Mesothelial cell of epicardium (in vitro differentiated cells): Measurements from ENCODE around the gene FAM24B. TPM values are rescaled to one million over a fixed set of nuclear protein-coding genes. Genes with fewer than 3 reads are reported as not detected.

Experiments used
- DNase-seq, 2 experiments: peaks; one replicate each; pipeline ENCODE4 v3.0.0; 2021; ENCODE audit warnings: low spot score in 2 of 2; ENCODE audit not compliant: unreplicated experiment in 2 of 2
- H3K27ac Mint-ChIP-seq: 2 replicates; pipeline ENCODE4 v1.8.0; 2021; ENCODE audit warnings: mixed read lengths
- H3K27me3 Mint-ChIP-seq: 2 replicates; pipeline ENCODE4 v1.8.0; 2021; ENCODE audit warnings: low read depth, mixed read lengths
- H3K36me3 Mint-ChIP-seq: 2 replicates; pipeline ENCODE4 v1.8.0; 2021; ENCODE audit warnings: mixed read lengths
- H3K4me1 Mint-ChIP-seq: 2 replicates; pipeline ENCODE4 v1.8.0; 2021; ENCODE audit warnings: mixed read lengths
- H3K4me3 Mint-ChIP-seq: 2 replicates; pipeline ENCODE4 v1.8.0; 2021; ENCODE audit warnings: mild to moderate bottlenecking, moderate library complexity, mixed read lengths
- H3K9me3 Mint-ChIP-seq: 2 replicates; pipeline ENCODE4 v1.8.0; 2021; ENCODE audit warnings: mixed read lengths
- CTCF ChIP-seq: fragments of 200-600 bp; sonication (generic); IDR thresholded peaks from one replicate; pipeline ENCODE4 v1.5.0; 2021; ENCODE audit warnings: antibody characterized with exemption; ENCODE audit not compliant: unreplicated experiment
- total RNA-seq: library from RNA; stranded (reverse); gene quantifications from 3 replicates; pipeline ENCODE4 v1.2.1, GENCODE V29; 2021

The FAM24B gene
- total RNA-seq, 1 donor from 2014 or later, result not detected

GRCh38 chr10:122854648-122855047, 24.7 kb downstream of the FAM24B start:
- no peak for DNase-seq
- H3K4me3 Mint-ChIP-seq, result no peak overlapping the region
- no peak for TF ChIP-seq CTCF
- H3K27me3 Mint-ChIP-seq, result peaks cover 31% of the 10 kb centered on the region
- no peaks in the 10 kb centered on the region for H3K36me3 Mint-ChIP-seq
- no peaks in the 10 kb centered on the region for H3K4me1 Mint-ChIP-seq
- H3K27ac Mint-ChIP-seq, result no peak overlapping the region
- H3K9me3 Mint-ChIP-seq, result no peaks in the 10 kb centered on the region

DNA sequence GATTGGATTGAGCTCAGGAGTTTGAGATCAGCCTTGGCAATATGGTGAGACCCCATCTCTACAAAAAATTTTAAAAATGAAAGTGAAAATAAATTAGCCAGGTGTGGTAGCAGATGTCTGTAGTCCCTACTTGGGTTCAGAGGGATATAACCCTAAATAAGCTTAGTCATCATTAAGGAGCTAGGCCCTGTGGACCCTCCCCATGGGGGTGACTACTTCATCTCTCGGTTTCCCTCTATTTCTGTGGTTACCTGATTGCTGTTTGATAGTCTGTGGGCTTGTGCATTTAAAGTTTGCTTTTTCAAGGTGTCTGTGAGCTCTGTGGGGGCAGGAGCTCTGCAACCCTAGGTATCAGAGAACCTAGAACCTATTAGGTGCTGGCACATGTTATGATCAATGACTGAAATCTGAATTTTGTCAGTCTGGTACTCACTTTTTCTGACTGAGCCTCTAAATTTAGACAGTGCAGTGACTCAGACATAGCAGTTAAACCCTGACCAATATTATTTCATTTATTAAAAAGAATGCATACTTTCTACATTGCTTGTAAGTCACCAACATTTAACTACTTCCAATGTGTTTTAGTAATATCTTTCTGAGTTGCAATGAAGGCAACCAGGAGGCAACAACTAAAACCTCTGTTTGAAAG, 25.6 kb downstream of the FAM24B start:
- Mint-ChIP-seq H3K27me3 (peaks cover 27% of the 10 kb centered on the region), H3K4me3 (no peak overlapping the region), H3K36me3 (no peaks in the 10 kb centered on the region), H3K4me1 (no peaks in the 10 kb centered on the region), H3K9me3 (no peaks in the 10 kb centered on the region), H3K27ac (no peak overlapping the region)
- no peak for DNase-seq
- TF ChIP-seq CTCF, result no peak

GRCh38 chr10:122852261-122852660, 27.1 kb downstream of the FAM24B start:
- Mint-ChIP-seq H3K36me3 (no peaks in the 10 kb centered on the region), H3K9me3 (no peaks in the 10 kb centered on the region), H3K27me3 (peaks cover 27% of the 10 kb centered on the region), H3K27ac (no peak overlapping the region), H3K4me3 (no peak overlapping the region), H3K4me1 (no peaks in the 10 kb centered on the region)
- no peak for TF ChIP-seq CTCF
- DNase-seq, result no peak

DNA sequence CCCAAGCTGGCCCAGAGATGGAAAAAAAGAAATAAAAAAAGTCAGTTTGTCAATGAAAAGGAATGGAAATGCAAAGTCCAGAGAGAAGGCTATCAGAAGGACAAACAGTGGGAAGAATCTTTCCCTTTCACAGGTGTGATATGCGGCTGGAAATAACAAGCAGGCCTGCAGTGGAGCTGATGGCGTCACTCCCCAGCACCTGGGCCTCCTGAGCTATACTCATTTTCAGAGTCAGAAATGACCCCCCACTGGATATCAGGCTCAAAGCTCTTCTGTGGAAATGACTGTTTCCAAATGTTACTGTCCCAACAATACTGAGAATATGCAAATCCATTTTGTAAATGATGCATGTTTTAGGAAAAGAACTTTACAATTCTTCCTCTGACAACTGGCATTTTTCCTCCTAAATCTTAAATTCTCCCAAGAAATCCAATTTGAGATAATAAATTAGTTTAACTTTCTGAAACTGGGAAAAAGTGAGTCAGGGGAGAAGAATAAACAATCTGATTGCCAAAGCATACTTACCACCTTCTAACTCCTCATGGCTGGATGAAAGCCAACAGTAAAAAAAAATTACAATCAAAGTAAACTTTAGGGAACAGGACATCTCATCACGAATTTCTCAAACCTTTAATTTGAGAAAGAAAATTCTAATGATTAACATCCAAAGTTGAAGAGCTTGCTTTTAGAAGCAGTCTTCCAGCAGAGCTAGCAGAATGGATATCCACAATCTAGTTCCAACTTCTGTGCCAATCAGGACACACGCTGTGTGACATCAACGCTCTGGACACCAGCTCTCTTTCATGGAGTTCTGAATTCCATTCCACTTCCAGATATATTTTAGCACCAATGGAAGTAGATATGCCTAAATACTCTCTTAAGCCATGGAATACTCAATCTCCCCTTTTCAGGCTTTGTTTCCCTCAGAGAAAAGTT, 28.4 kb downstream of the FAM24B start:
- Mint-ChIP-seq H3K4me3 (no peak overlapping the region), H3K4me1 (no peaks in the 10 kb centered on the region), H3K27ac (no peak overlapping the region), H3K36me3 (no peaks in the 10 kb centered on the region), H3K27me3 (peaks cover 25% of the 10 kb centered on the region), H3K9me3 (no peaks in the 10 kb centered on the region)
- no peak for TF ChIP-seq CTCF
- no peak for DNase-seq

DNA sequence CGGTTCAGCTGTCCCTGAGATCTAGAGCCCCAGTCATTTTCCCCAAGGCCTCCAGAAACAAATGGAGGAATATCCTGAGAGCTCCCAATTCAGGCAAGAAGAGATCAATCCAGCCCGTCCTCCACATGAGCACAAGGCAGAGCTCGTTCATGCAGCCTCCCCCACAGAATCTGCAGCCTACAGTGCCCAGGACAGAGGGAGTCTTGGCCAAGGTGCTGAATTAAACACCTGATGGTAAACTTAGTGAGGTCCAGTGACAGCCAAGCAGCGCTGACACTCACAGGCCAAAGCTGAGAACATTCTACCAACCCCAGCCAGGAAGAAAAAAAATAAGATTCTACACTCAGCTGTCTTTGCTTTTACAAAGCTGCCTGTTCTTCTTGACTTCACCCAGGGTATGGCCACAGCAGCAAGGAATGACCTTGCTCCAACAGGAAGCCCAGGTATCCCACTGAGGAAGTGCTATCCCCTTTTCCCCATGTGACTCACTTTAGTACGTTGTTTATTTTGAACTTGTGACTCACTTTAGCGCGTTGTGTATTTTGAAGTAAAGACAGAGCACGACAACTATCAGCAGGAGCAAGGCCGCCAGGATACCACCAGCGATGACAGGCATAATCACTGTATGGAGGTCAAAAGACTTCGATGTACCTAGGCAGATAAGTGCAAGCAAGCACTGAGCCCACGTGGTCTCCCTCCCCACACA, 29.3 kb downstream of the FAM24B start:
- no peaks in the 10 kb centered on the region for H3K9me3 Mint-ChIP-seq
- H3K27ac Mint-ChIP-seq, result no peak overlapping the region
- peaks cover 17% of the 10 kb centered on the region for H3K27me3 Mint-ChIP-seq
- no peak overlapping the region for H3K4me3 Mint-ChIP-seq
- no peak for TF ChIP-seq CTCF
- H3K4me1 Mint-ChIP-seq, result peaks cover 2% of the 10 kb centered on the region
- no peak for DNase-seq
- no peaks in the 10 kb centered on the region for H3K36me3 Mint-ChIP-seq
